IPS-18a (cell line): Measurements from ENCODE around the gene YBX3.

Source experiments
- H3K27ac ChIP-seq: one replicate; pipeline ENCODE4 v1.5.1; 2013; ENCODE audit warnings: low read length
- H3K27me3 ChIP-seq: one replicate; pipeline ENCODE4 v1.6.1; 2013; ENCODE audit warnings: mild to moderate bottlenecking, low read length; ENCODE audit not compliant: control insufficient read depth, insufficient read depth
- H3K36me3 ChIP-seq: one replicate; pipeline ENCODE4 v1.6.1; 2013; ENCODE audit warnings: low read depth, low read length; ENCODE audit not compliant: control insufficient read depth
- H3K4me1 ChIP-seq: one replicate; pipeline ENCODE4 v1.6.1; 2013; ENCODE audit warnings: low read depth, low read length; ENCODE audit not compliant: control insufficient read depth
- H3K4me3 ChIP-seq: one replicate; pipeline ENCODE4 v1.5.1; 2013; ENCODE audit warnings: low read length
- H3K9ac ChIP-seq: one replicate; pipeline ENCODE4 v1.6.1; 2013; ENCODE audit warnings: mild to moderate bottlenecking, low read length, moderate library complexity
- H3K9me3 ChIP-seq: one replicate; pipeline ENCODE4 v1.6.1; 2013; ENCODE audit warnings: low read depth, low read length; ENCODE audit not compliant: control insufficient read depth

The YBX3 gene

GRCh38 chr12:10667581-10667980 lies 55.5 kb downstream of the YBX3 start:
- no peak overlapping the region for H3K27ac ChIP-seq
- H3K27me3 ChIP-seq: no peaks in the 10 kb centered on the region
- no peaks in the 10 kb centered on the region for H3K4me1 ChIP-seq
- no peak overlapping the region for H3K4me3 ChIP-seq
- H3K9me3 ChIP-seq: no peaks in the 10 kb centered on the region
- H3K9ac ChIP-seq: no peak overlapping the region
- H3K36me3 ChIP-seq: no peaks in the 10 kb centered on the region

- H3K36me3 ChIP-seq: no peaks in the 10 kb centered on the region
Measured at GRCh38 chr12:10664499-10664898, 58.6 kb downstream of the YBX3 start.

GRCh38 chr12:10663869-10664268 lies 59.3 kb downstream of the YBX3 start:
- H3K27ac ChIP-seq: no peak overlapping the region
- H3K4me1 ChIP-seq: no peaks in the 10 kb centered on the region
- no peaks in the 10 kb centered on the region for H3K27me3 ChIP-seq
- H3K9ac ChIP-seq: no peak overlapping the region
- no peaks in the 10 kb centered on the region for H3K36me3 ChIP-seq
- no peaks in the 10 kb centered on the region for H3K9me3 ChIP-seq
- H3K4me3 ChIP-seq: no peak overlapping the region

More at GRCh38 chr12:10664499-10664898, 58.6 kb downstream of the YBX3 start:
- H3K27ac ChIP-seq: no peak overlapping the region
- H3K4me1 ChIP-seq: no peaks in the 10 kb centered on the region
- H3K4me3 ChIP-seq: no peak overlapping the region
- H3K27me3 ChIP-seq: no peaks in the 10 kb centered on the region
- no peaks in the 10 kb centered on the region for H3K9me3 ChIP-seq
- H3K9ac ChIP-seq: no peak overlapping the region

- Histone ChIP-seq H3K4me3 (no peak overlapping the region), H3K9ac (no peak overlapping the region), H3K9me3 (no peaks in the 10 kb centered on the region), H3K27me3 (no peaks in the 10 kb centered on the region), H3K27ac (no peak overlapping the region), H3K4me1 (no peaks in the 10 kb centered on the region), H3K36me3 (no peaks in the 10 kb centered on the region)
Measured at GRCh38 chr12:10661338-10661737, 61.8 kb downstream of the YBX3 start.

GRCh38 chr12:10654003-10654402 lies 69.1 kb downstream of the YBX3 start:
- Histone ChIP-seq H3K4me1 (no peaks in the 10 kb centered on the region), H3K9me3 (no peaks in the 10 kb centered on the region), H3K4me3 (no peak overlapping the region), H3K36me3 (no peaks in the 10 kb centered on the region), H3K27me3 (no peaks in the 10 kb centered on the region), H3K9ac (no peak overlapping the region), H3K27ac (no peak overlapping the region)

GRCh38 chr12:10652192-10652591 lies 70.9 kb downstream of the YBX3 start:
- Histone ChIP-seq H3K27ac (no peak overlapping the region), H3K4me1 (no peaks in the 10 kb centered on the region), H3K36me3 (no peaks in the 10 kb centered on the region), H3K4me3 (no peak overlapping the region), H3K9ac (no peak overlapping the region), H3K27me3 (no peaks in the 10 kb centered on the region), H3K9me3 (peaks cover 6% of the 10 kb centered on the region)
